Activated naive CD4-positive, alpha-beta T cell treated with anti-CD3 and anti-CD28 coated beads for 36 hours (primary cell): ENCODE measurements around the gene PLEKHG4B. TPM values are rescaled to one million over a fixed set of nuclear protein-coding genes. Genes with fewer than 3 reads are reported as not detected.
"Not testable (repeated sequence)": the region's sequence is repeated elsewhere in the genome, so short reads cannot be mapped to it uniquely, and the experiment has no call there.

Source experiments
- CTCF ChIA-PET: fragments of 350-600 bp; sonication (Branson Sonifier 250); formaldehyde crosslinking; loops from one replicate; lab custom pipeline; 2021; ENCODE audit warnings: antibody characterized with exemption; lab: Charles Lee
- DNase-seq: peaks from one replicate; pipeline ENCODE4 v3.0.0-alpha.2; 2020
- H3K27ac Mint-ChIP-seq: one replicate; pipeline ENCODE4 v1.8.0; 2021; ENCODE audit warnings: mild to moderate bottlenecking, mixed read lengths
- H3K27me3 Mint-ChIP-seq: one replicate; pipeline ENCODE4 v1.8.0; 2021; ENCODE audit warnings: low read depth, mixed read lengths
- H3K36me3 Mint-ChIP-seq: one replicate; pipeline ENCODE4 v1.8.0; 2021; ENCODE audit warnings: low read depth, mixed read lengths
- H3K4me1 Mint-ChIP-seq: one replicate; pipeline ENCODE4 v1.8.0; 2021; ENCODE audit warnings: low read depth, mixed read lengths
- H3K4me3 Mint-ChIP-seq: one replicate; pipeline ENCODE4 v1.8.0; 2021; ENCODE audit warnings: mild to moderate bottlenecking, moderate library complexity, mixed read lengths
- H3K9me3 Mint-ChIP-seq: one replicate; pipeline ENCODE4 v1.8.0; 2021; ENCODE audit warnings: mixed read lengths
- intact Hi-C: fragments of 100-400 bp; cut with micrococcal nuclease; formaldehyde crosslinking; loops from one replicate; pipeline ENCODE4 v1.15.1; 2023
- total RNA-seq, 2 experiments: library from RNA; stranded (reverse); gene quantifications; one replicate each; pipeline ENCODE4 v1.2.3, GENCODE V29; 2021

PLEKHG4B gene
- total RNA-seq, 2 experiments from 2014 or later = not detected

GRCh38 chr5:160921-161802 is 69.2 kb downstream of the PLEKHG4B start:
- Mint-ChIP-seq H3K27ac (no peak overlapping the region), H3K9me3 (no peaks in the 10 kb centered on the region), H3K27me3 (peaks cover 13% of the 10 kb centered on the region), H3K4me3 (no peak overlapping the region), H3K4me1 (no peaks in the 10 kb centered on the region), H3K36me3 (no peaks in the 10 kb centered on the region)
- CTCF ChIA-PET = no interaction called here
- intact Hi-C loops = no loop called here
- no peak for DNase-seq

- Mint-ChIP-seq H3K27ac (no peak overlapping the region), H3K4me3 (no peak overlapping the region), H3K27me3 (peaks cover 13% of the 10 kb centered on the region), H3K36me3 (no peaks in the 10 kb centered on the region), H3K9me3 (no peaks in the 10 kb centered on the region), H3K4me1 (no peaks in the 10 kb centered on the region)
- CTCF ChIA-PET = no interaction called here
- DNase-seq = no peak
- intact Hi-C loops = no loop called here
These were observed 69.8 kb downstream of the PLEKHG4B start for GRCh38 chr5:161803-162110.

- H3K27ac Mint-ChIP-seq = no peak overlapping the region
- CTCF ChIA-PET = no interaction called here
- peaks cover 12% of the 10 kb centered on the region for H3K27me3 Mint-ChIP-seq
These were observed 70.2 kb downstream of the PLEKHG4B start for GRCh38 chr5:162190-162564.

GRCh38 chr5:162565-163337 is 70.8 kb downstream of the PLEKHG4B start:
- DNase-seq = no peak
- no peaks in the 10 kb centered on the region for H3K36me3 Mint-ChIP-seq
- H3K27ac Mint-ChIP-seq = no peak overlapping the region
- intact Hi-C loops = no loop called here
- no peaks in the 10 kb centered on the region for H3K4me1 Mint-ChIP-seq
- H3K27me3 Mint-ChIP-seq = peaks cover 10% of the 10 kb centered on the region
- no peaks in the 10 kb centered on the region for H3K9me3 Mint-ChIP-seq
- H3K4me3 Mint-ChIP-seq = no peak overlapping the region
- CTCF ChIA-PET = no interaction called here

More at GRCh38 chr5:162190-162564, 70.2 kb downstream of the PLEKHG4B start:
- Mint-ChIP-seq H3K4me3 (no peak overlapping the region), H3K4me1 (no peaks in the 10 kb centered on the region), H3K9me3 (no peaks in the 10 kb centered on the region), H3K36me3 (no peaks in the 10 kb centered on the region)
- intact Hi-C loops = no loop called here
- DNase-seq = no peak

GRCh38 chr5:163338-163620 is 71.3 kb downstream of the PLEKHG4B start:
- intact Hi-C loops = no loop called here
- Mint-ChIP-seq H3K9me3 (no peaks in the 10 kb centered on the region), H3K27me3 (peaks cover 10% of the 10 kb centered on the region), H3K27ac (no peak overlapping the region), H3K4me1 (no peaks in the 10 kb centered on the region), H3K36me3 (no peaks in the 10 kb centered on the region), H3K4me3 (no peak overlapping the region)
- DNase-seq = no peak
- CTCF ChIA-PET = no interaction called here

- no peaks in the 10 kb centered on the region for H3K36me3 Mint-ChIP-seq
- H3K4me1 Mint-ChIP-seq = no peaks in the 10 kb centered on the region
- no peaks in the 10 kb centered on the region for H3K9me3 Mint-ChIP-seq
- H3K27me3 Mint-ChIP-seq = peaks cover 10% of the 10 kb centered on the region
- H3K27ac Mint-ChIP-seq = no peak overlapping the region
- CTCF ChIA-PET = no interaction called here
- no peak overlapping the region for H3K4me3 Mint-ChIP-seq
- no peak for DNase-seq
- intact Hi-C loops = no loop called here
These were observed 71.9 kb downstream of the PLEKHG4B start for GRCh38 chr5:163841-164240.

- Mint-ChIP-seq H3K27me3 (peaks cover 9% of the 10 kb centered on the region), H3K4me1 (no peaks in the 10 kb centered on the region), H3K4me3 (no peak overlapping the region), H3K36me3 (no peaks in the 10 kb centered on the region), H3K9me3 (no peaks in the 10 kb centered on the region), H3K27ac (no peak overlapping the region)
- CTCF ChIA-PET = no interaction called here
- intact Hi-C loops = no loop called here
- DNase-seq = no peak
These were observed 72.3 kb downstream of the PLEKHG4B start for GRCh38 chr5:164244-164643.

GRCh38 chr5:164783-165182 is 72.8 kb downstream of the PLEKHG4B start:
- H3K9me3 Mint-ChIP-seq, DNase-seq, intact Hi-C loops, H3K36me3 Mint-ChIP-seq, H3K27me3 Mint-ChIP-seq, H3K27ac Mint-ChIP-seq, H3K4me3 Mint-ChIP-seq, H3K4me1 Mint-ChIP-seq, CTCF ChIA-PET: not testable (repeated sequence)

GRCh38 chr5:166441-167372 is 74.7 kb downstream of the PLEKHG4B start:
- H3K9me3 Mint-ChIP-seq = no peaks in the 10 kb centered on the region
- DNase-seq = no peak
- H3K27me3 Mint-ChIP-seq = no peaks in the 10 kb centered on the region
- intact Hi-C loops = no loop called here
- H3K4me3 Mint-ChIP-seq = no peak overlapping the region
- no peaks in the 10 kb centered on the region for H3K4me1 Mint-ChIP-seq
- CTCF ChIA-PET = no interaction called here
- no peak overlapping the region for H3K27ac Mint-ChIP-seq
- no peaks in the 10 kb centered on the region for H3K36me3 Mint-ChIP-seq

- H3K9me3 Mint-ChIP-seq = no peaks in the 10 kb centered on the region
- H3K36me3 Mint-ChIP-seq = no peaks in the 10 kb centered on the region
- no peaks in the 10 kb centered on the region for H3K27me3 Mint-ChIP-seq
- no peak for DNase-seq
- H3K4me3 Mint-ChIP-seq = no peak overlapping the region
- intact Hi-C loops = no loop called here
- no peak overlapping the region for H3K27ac Mint-ChIP-seq
- H3K4me1 Mint-ChIP-seq = no peaks in the 10 kb centered on the region
- CTCF ChIA-PET = no interaction called here
These were observed 75.5 kb downstream of the PLEKHG4B start for GRCh38 chr5:167511-167910.

GRCh38 chr5:167982-168660 is 76.2 kb downstream of the PLEKHG4B start:
- H3K36me3 Mint-ChIP-seq = no peaks in the 10 kb centered on the region
- intact Hi-C loops = no loop called here
- H3K27ac Mint-ChIP-seq = no peak overlapping the region
- CTCF ChIA-PET = interaction anchor here (0.6 kb wide), 1 partner anchor 174 kb away, joined by 3 read pairs; no protein-coding TSS in a partner anchor
- no peaks in the 10 kb centered on the region for H3K9me3 Mint-ChIP-seq
- no peak for DNase-seq
- no peak overlapping the region for H3K4me3 Mint-ChIP-seq
- H3K27me3 Mint-ChIP-seq = no peaks in the 10 kb centered on the region
- no peaks in the 10 kb centered on the region for H3K4me1 Mint-ChIP-seq
